Measurements from ENCODE around the gene SARS2. TPM values are rescaled to one million over a fixed set of nuclear protein-coding genes. Genes with fewer than 3 reads are reported as not detected.

The SARS2 gene
- total RNA-seq, 1 donor from 2014 or later = 36.7 TPM

DNA sequence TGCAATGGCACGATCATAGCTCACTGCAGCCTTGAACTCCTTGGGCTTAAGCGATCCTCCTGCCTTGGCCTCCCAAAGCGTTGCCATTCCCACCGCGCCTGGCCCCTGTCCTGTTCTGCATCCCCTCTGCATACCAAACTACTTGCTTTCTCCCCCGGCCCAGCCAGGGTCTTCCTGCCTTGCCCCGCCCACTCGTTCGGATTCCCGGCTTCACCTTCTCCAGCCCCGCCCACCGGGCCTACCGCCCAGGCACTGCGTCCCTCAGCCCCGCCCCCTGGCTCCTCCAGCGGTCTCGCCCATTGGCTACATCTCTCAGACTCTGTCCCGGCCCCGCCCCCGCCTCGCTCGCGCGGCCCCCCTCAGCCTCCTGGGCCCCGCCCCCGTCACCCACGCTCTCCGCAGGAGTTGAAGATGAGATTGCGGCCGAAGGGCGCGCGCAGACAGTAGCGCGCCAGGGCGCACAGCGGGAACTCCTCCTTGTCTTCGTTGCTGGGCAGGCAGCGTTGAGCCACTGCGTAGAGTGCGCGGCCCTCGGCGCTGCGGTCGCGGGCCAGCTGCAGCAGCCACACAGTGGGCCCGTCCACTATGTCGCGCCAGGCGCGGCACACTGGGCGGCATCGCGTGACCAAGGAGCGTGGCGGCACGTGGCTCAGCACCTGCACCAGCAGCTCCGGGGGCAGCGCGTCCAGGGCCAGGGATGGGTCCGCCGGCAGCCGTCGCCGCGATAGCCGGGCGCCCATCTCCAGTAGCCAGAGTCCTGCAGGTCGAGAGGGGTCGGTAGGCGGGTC, 19.2 kb upstream of the SARS2 start:
- Mint-ChIP-seq H3K4me1 (ENCODE audit: unreplicated experiment) (peaks cover 8% of the 10 kb centered on the region), H3K4me3 (ENCODE audit: unreplicated experiment) (no peak overlapping the region), H3K27ac (ENCODE audit: unreplicated experiment) (no peak overlapping the region), H3K27me3 (ENCODE audit: unreplicated experiment) (peaks cover 10% of the 10 kb centered on the region), H3K9me3 (ENCODE audit: unreplicated experiment) (no peaks in the 10 kb centered on the region), H3K36me3 (ENCODE audit: low read depth, unreplicated experiment) (peaks cover 7% of the 10 kb centered on the region)
- TF ChIP-seq, protein P1, sequence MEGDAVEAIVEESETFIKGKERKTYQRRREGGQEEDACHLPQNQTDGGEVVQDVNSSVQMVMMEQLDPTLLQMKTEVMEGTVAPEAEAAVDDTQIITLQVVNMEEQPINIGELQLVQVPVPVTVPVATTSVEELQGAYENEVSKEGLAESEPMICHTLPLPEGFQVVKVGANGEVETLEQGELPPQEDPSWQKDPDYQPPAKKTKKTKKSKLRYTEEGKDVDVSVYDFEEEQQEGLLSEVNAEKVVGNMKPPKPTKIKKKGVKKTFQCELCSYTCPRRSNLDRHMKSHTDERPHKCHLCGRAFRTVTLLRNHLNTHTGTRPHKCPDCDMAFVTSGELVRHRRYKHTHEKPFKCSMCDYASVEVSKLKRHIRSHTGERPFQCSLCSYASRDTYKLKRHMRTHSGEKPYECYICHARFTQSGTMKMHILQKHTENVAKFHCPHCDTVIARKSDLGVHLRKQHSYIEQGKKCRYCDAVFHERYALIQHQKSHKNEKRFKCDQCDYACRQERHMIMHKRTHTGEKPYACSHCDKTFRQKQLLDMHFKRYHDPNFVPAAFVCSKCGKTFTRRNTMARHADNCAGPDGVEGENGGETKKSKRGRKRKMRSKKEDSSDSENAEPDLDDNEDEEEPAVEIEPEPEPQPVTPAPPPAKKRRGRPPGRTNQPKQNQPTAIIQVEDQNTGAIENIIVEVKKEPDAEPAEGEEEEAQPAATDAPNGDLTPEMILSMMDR (IDR thresholded peaks at IDR 0.05; ENCODE audit: unreplicated experiment) = no peak
- peak; percentile 90 for DNase-seq (ENCODE audit: low spot score)

DNA sequence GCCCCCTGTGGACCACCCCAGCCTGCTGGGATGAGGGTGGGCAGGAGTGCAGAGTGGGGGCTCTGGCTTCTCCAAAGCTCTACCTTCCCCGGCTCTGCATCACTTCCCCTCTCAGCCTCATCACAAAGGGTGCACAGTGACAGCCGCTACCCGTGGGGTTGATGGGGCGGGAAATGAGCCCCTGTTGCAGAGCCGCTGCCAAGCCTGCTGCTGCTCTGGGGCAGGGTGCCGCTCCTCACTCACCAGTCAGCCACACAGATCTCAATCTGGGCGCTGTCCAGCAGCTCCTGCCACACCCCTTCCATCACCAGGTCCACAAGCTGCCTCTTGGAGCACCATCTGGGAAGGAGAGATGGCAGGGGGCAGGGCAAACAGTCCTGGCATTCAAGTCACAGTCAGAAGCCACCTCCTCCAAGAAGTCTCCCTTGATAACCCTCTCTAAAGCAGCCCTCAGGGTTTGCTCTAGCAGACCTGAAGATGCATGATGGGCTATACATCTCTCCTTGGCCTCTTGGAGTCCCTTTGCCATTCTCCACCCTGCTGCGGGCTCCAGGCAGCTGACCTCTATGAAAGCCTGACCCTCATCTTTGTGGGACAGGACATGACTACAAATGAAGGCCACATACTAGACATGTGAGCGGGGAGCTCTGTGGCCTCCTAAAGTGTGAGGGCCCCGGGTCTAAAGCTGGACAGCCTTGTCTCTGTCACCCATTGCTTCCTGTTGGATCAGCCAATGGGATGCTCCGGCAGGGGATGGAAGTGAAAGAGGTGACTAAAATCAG, 15.9 kb upstream of the SARS2 start:
- TF ChIP-seq, protein P1 (IDR thresholded peaks at IDR 0.05; ENCODE audit: unreplicated experiment) = no peak
- Mint-ChIP-seq H3K27ac (ENCODE audit: unreplicated experiment) (no peak overlapping the region), H3K4me1 (ENCODE audit: unreplicated experiment) (peaks cover 9% of the 10 kb centered on the region), H3K4me3 (ENCODE audit: unreplicated experiment) (no peak overlapping the region), H3K9me3 (ENCODE audit: unreplicated experiment) (no peaks in the 10 kb centered on the region), H3K36me3 (ENCODE audit: low read depth, unreplicated experiment) (peaks cover 5% of the 10 kb centered on the region), H3K27me3 (ENCODE audit: unreplicated experiment) (peaks cover 17% of the 10 kb centered on the region)
- DNase-seq (ENCODE audit: low spot score) = no peak

DNA sequence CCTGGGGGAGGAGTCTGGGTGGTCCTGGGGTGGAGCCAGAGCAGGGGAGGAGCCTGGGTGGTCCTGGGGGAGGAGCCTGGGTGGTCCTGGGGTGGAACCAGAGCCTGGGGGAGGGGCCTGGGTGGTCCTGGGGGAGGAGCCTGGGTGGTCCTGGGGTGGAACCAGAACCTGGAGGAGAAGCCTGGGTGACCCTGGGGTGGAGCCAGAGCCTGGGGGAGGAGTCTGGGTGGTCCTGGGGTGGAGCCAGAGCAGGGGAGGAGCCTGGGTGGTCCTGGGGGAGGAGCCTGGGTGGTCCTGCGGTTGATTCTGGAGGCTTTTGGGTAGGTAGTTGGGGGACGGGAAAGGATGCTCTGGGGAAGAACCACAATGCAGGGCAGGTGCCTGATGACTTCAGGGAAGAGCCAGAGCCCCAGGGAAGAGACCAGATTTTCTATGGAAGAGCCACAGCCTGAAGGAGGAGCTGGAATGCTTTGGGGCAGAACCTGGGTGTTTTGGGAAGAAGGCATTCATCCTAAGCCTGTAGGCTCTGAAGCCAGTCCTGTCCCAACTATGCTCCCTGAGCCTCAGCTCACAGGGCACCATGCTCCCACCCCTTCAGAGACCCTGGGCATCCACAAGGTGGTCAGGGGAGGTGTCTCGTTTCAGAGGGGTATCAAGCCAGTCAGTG, 15.1 kb upstream of the SARS2 start:
- H3K27ac Mint-ChIP-seq (ENCODE audit: unreplicated experiment) = no peak overlapping the region
- DNase-seq (ENCODE audit: low spot score) = no peak
- H3K27me3 Mint-ChIP-seq (ENCODE audit: unreplicated experiment) = peaks cover 20% of the 10 kb centered on the region
- peaks cover 5% of the 10 kb centered on the region for H3K36me3 Mint-ChIP-seq (ENCODE audit: low read depth, unreplicated experiment)
- no peak overlapping the region for H3K4me3 Mint-ChIP-seq (ENCODE audit: unreplicated experiment)
- peaks cover 15% of the 10 kb centered on the region for H3K4me1 Mint-ChIP-seq (ENCODE audit: unreplicated experiment)
- TF ChIP-seq, protein P1 (IDR thresholded peaks at IDR 0.05; ENCODE audit: unreplicated experiment) = no peak
- H3K9me3 Mint-ChIP-seq (ENCODE audit: unreplicated experiment) = no peaks in the 10 kb centered on the region

DNA sequence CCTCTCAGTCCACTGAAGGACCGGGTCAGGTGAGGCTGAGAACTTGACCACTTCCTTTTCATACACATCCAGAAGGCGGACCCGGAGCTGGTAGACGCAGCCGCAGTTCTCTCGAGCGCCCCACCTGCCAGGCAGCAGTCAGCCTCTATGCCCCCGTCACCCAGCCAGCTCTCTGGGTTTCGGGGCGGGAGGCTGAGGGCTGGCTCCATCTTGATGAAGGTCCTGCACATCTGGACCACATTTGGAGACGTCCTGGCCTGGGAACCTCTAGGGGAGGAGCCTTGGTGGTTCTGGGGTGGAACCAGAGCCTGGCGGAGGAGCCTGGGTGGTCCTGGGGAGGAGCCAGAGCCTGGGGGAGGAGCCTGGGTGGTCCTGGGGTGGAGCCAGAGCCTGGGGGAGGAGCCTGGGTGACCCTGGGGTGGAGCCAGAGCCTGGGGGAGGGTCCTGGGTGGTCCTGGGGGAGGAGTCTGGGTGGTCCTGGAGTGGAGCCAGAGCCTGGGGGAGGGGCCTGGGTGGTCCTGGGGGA, 14.5 kb upstream of the SARS2 start:
- no peak for DNase-seq (ENCODE audit: low spot score)
- no peak overlapping the region for H3K27ac Mint-ChIP-seq (ENCODE audit: unreplicated experiment)
- peaks cover 5% of the 10 kb centered on the region for H3K36me3 Mint-ChIP-seq (ENCODE audit: low read depth, unreplicated experiment)
- peaks cover 16% of the 10 kb centered on the region for H3K27me3 Mint-ChIP-seq (ENCODE audit: unreplicated experiment)
- peaks cover 19% of the 10 kb centered on the region for H3K4me1 Mint-ChIP-seq (ENCODE audit: unreplicated experiment)
- H3K4me3 Mint-ChIP-seq (ENCODE audit: unreplicated experiment) = no peak overlapping the region
- H3K9me3 Mint-ChIP-seq (ENCODE audit: unreplicated experiment) = no peaks in the 10 kb centered on the region
- TF ChIP-seq, protein P1 (IDR thresholded peaks at IDR 0.05; ENCODE audit: unreplicated experiment) = no peak

Data from endothelial cell (in vitro differentiated cells).